ENCODE results near the gene RHOT2.

RHOT2 gene

GRCh38 chr16:632486-633335 is 35.2 kb upstream of the RHOT2 start:
- no peak for DNase-seq

GRCh38 chr16:633336-634050 is 34.4 kb upstream of the RHOT2 start:
- DNase-seq = no peak

- no peak for DNase-seq
Observed at GRCh38 chr16:634051-634670, 33.8 kb upstream of the RHOT2 start.

- no peak for DNase-seq
Observed at GRCh38 chr16:634996-635395, 32.9 kb upstream of the RHOT2 start.

GRCh38 chr16:635573-636205 is 32.2 kb upstream of the RHOT2 start:
- no peak for DNase-seq

GRCh38 chr16:636206-637080 is 31.5 kb upstream of the RHOT2 start, which contains the start of gene METTL26:
METTL26 (minus strand) TSS chr16:636305; CDS start chr16:636290, 15 bp downstream.
- peak; percentile 93 for DNase-seq

- peak; percentile 84 for DNase-seq
Observed at GRCh38 chr16:637081-638018, 30.6 kb upstream of the RHOT2 start.

- no peak for DNase-seq
Observed at GRCh38 chr16:638034-638543, 29.8 kb upstream of the RHOT2 start.

GRCh38 chr16:638836-639235 is 29.1 kb upstream of the RHOT2 start:
- DNase-seq = no peak

GRCh38 chr16:640614-641013 is 27.3 kb upstream of the RHOT2 start:
- no peak for DNase-seq

GRCh38 chr16:641326-642188 is 26.4 kb upstream of the RHOT2 start, which contains the start of gene MCRIP2:
MCRIP2 (plus strand) TSS chr16:641828; CDS start chr16:641992, 164 bp downstream.
- DNase-seq = peak; percentile 72

- DNase-seq = no peak
Observed at GRCh38 chr16:642189-643049, 25.5 kb upstream of the RHOT2 start.

GRCh38 chr16:643050-643368 is 24.9 kb upstream of the RHOT2 start:
- DNase-seq = no peak

- DNase-seq = no peak
Observed at GRCh38 chr16:644556-644955, 23.4 kb upstream of the RHOT2 start.

- no peak for DNase-seq
Observed at GRCh38 chr16:645852-646678, 21.9 kb upstream of the RHOT2 start.

- no peak for DNase-seq
Observed at GRCh38 chr16:646679-647172, 21.2 kb upstream of the RHOT2 start.

- no peak for DNase-seq
Observed at GRCh38 chr16:647173-647902, 20.6 kb upstream of the RHOT2 start.
